OCI-LY1 (cell line): Measurements from ENCODE around the gene UROC1.

Experiments used
- CTCF ChIP-seq: fragments of 200-600 bp; sonication (generic), shearing (Covaris generic); IDR thresholded peaks from 2 replicates; pipeline ENCODE4 v1.5.1; 2017; ENCODE audit warnings: mild to moderate bottlenecking, antibody characterized with exemption, low read length, moderate library complexity, mixed read lengths
- EZH2 ChIP-seq: fragments of 200-600 bp; sonication (generic), shearing (Covaris generic); IDR thresholded peaks from 2 replicates; pipeline ENCODE4 v1.8.0; 2017; ENCODE audit warnings: borderline replicate concordance, mixed run types, mild to moderate bottlenecking, antibody characterized with exemption, low read length, moderate library complexity, mixed read lengths

- TF ChIP-seq CTCF (no peak), EZH2 (no peak)
Observed at GRCh38 chr3:126484148-126484547, 33.4 kb downstream of the UROC1 start.
